GM10847 (cell line): ENCODE data around the gene MPI.

Experiments used
- POLR2A ChIP-seq: IDR thresholded peaks from 2 replicates; pipeline ENCODE4 v1.6.1; 2011; ENCODE audit not compliant: insufficient read length; ENCODE audit errors: extremely low read depth

MPI gene

GRCh38 chr15:74889883-74890664, at the start of gene MPI:
TSS of gene MPI (plus strand) at chr15:74890042. CDS start at chr15:74890074, 32 bp downstream.
- peak; percentile 97 for TF ChIP-seq POLR2A

- no peak for TF ChIP-seq POLR2A
Observed at GRCh38 chr15:74840851-74841775, 48.7 kb upstream of the MPI start.

GRCh38 chr15:74841891-74842373, 47.9 kb upstream of the MPI start:
- no peak for TF ChIP-seq POLR2A

GRCh38 chr15:74842581-74843444, 47.0 kb upstream of the MPI start, which contains the start of gene ULK3:
TSS of gene ULK3 (minus strand) at chr15:74843156. CDS start at chr15:74843105, 51 bp downstream.
- peak; percentile 42 for TF ChIP-seq POLR2A

GRCh38 chr15:74843445-74843828, 46.4 kb upstream of the MPI start:
- TF ChIP-seq POLR2A: no peak

- no peak for TF ChIP-seq POLR2A
Observed at GRCh38 chr15:74843891-74844299, 45.9 kb upstream of the MPI start.

GRCh38 chr15:74844319-74845207, 45.3 kb upstream of the MPI start:
- TF ChIP-seq POLR2A: no peak

GRCh38 chr15:74845208-74845568, 44.7 kb upstream of the MPI start:
- TF ChIP-seq POLR2A: no peak

GRCh38 chr15:74845581-74845980, 44.3 kb upstream of the MPI start:
- no peak for TF ChIP-seq POLR2A

- TF ChIP-seq POLR2A: no peak
Observed at GRCh38 chr15:74847432-74847831, 42.4 kb upstream of the MPI start.

- no peak for TF ChIP-seq POLR2A
Observed at GRCh38 chr15:74850393-74850792, 39.4 kb upstream of the MPI start.

- no peak for TF ChIP-seq POLR2A
Observed at GRCh38 chr15:74851960-74852359, 37.9 kb upstream of the MPI start.

GRCh38 chr15:74854453-74855022, 35.3 kb upstream of the MPI start:
- TF ChIP-seq POLR2A: no peak

GRCh38 chr15:74855857-74856256, 34.0 kb upstream of the MPI start:
- TF ChIP-seq POLR2A: no peak
